Ishikawa (cell line): Measurements from ENCODE around the gene SH3PXD2A.

Source experiments
- CEBPB ChIP-seq: IDR thresholded peaks from 2 replicates; pipeline ENCODE4 v1.6.1; 2012
- RAD21 ChIP-seq: IDR thresholded peaks from 2 replicates; pipeline ENCODE4 v1.6.1; 2012; ENCODE audit warnings: low read depth

- TF ChIP-seq RAD21 = no peak
- TF ChIP-seq CEBPB = no peak
These were observed 96.1 kb downstream of the SH3PXD2A start for GRCh38 chr10:103759100-103759781.
